Measurements from ENCODE around the gene CD2.

DNA sequence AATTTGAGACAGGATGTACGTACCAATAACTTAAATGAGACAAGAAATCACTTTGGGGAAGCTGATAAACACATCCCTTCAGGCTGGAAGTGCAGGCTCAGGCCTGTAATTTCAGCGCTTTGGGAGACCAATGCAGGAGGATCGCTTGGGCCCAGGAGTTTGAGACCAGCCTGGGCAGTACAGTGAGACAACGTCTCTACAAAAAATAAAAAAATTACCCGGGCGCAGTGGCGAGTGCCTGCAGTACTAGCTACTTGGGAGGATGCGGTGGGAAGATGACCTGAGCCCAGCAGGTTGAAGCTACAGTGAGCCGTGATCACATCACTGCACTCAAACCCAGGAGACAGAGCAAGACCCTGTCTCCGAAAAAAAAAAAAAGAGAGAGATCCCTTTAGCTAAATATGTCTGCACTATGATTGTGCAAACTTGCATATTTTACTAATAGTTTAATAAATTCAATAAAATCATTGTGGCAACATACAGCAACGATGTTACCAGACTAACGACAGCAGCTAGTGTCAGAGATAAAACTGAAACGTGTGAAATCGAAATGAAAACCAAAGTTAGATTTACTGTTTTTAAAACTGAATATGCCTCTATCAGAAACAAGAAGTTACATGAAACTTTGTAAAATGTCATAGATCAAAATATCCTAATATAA is 54.7 kb downstream of the CD2 start:
- TF ChIP-seq POLR2AphosphoS5 (IDR thresholded peaks at IDR 0.05; ENCODE audit: low read depth, low read length) (no peak), TAF1 (IDR thresholded peaks at IDR 0.05; ENCODE audit: borderline replicate concordance, insufficient read depth, low read length) (no peak), FOXP2 (optimal IDR thresholded peaks at IDR 0.05; ENCODE audit: borderline replicate concordance, extremely low read depth, extremely low read length, insufficient read depth) (no peak)
